Activated T-helper 1 cell treated with anti-CD3 and anti-CD28 coated beads, Interleukin-12 subunit alpha, Interleukin-12 subunit beta, Interleukin-2, Interleukin-4 antibody, amounts not matched to agents 30 ng/mL and 10 ng/mL and 1 ng/mL, durations not matched to agents 14 hours and 24 hours and 36 hours (primary cell): ENCODE data around the gene DMBX1. TPM values are rescaled to one million over a fixed set of nuclear protein-coding genes. Genes with fewer than 3 reads are reported as not detected.
A peak's percentile ranks its signal among the peaks of the same experiment; 100 is the strongest.

ENCODE experiments used
- DNase-seq: peaks from one replicate; pipeline ENCODE4 v3.0.0; 2021; ENCODE audit warnings: low spot score
- H3K27ac Mint-ChIP-seq: one replicate; pipeline ENCODE4 v1.8.0; 2021; ENCODE audit warnings: mild to moderate bottlenecking, mixed read lengths
- H3K27me3 Mint-ChIP-seq: one replicate; pipeline ENCODE4 v1.8.0; 2022; ENCODE audit warnings: mild to moderate bottlenecking, moderate library complexity, mixed read lengths; ENCODE audit not compliant: insufficient read depth
- H3K36me3 Mint-ChIP-seq: one replicate; pipeline ENCODE4 v1.8.0; 2021; ENCODE audit warnings: low read depth, mixed read lengths
- H3K4me1 Mint-ChIP-seq: one replicate; pipeline ENCODE4 v1.8.0; 2021; ENCODE audit warnings: low read depth, mixed read lengths
- H3K4me3 Mint-ChIP-seq: one replicate; pipeline ENCODE4 v1.8.0; 2021; ENCODE audit warnings: mild to moderate bottlenecking, moderate library complexity, mixed read lengths
- H3K9me3 Mint-ChIP-seq: one replicate; pipeline ENCODE4 v1.8.0; 2021; ENCODE audit warnings: mixed read lengths
- intact Hi-C: fragments of 100-400 bp; cut with micrococcal nuclease; formaldehyde crosslinking; loops from one replicate; pipeline ENCODE4 v1.15.1; 2024
- total RNA-seq: library from RNA; stranded (reverse); gene quantifications from 2 replicates; pipeline ENCODE4 v1.2.3, GENCODE V29; 2022

The DMBX1 gene
- total RNA-seq, 1 donor from 2014 or later: not detected

DNA sequence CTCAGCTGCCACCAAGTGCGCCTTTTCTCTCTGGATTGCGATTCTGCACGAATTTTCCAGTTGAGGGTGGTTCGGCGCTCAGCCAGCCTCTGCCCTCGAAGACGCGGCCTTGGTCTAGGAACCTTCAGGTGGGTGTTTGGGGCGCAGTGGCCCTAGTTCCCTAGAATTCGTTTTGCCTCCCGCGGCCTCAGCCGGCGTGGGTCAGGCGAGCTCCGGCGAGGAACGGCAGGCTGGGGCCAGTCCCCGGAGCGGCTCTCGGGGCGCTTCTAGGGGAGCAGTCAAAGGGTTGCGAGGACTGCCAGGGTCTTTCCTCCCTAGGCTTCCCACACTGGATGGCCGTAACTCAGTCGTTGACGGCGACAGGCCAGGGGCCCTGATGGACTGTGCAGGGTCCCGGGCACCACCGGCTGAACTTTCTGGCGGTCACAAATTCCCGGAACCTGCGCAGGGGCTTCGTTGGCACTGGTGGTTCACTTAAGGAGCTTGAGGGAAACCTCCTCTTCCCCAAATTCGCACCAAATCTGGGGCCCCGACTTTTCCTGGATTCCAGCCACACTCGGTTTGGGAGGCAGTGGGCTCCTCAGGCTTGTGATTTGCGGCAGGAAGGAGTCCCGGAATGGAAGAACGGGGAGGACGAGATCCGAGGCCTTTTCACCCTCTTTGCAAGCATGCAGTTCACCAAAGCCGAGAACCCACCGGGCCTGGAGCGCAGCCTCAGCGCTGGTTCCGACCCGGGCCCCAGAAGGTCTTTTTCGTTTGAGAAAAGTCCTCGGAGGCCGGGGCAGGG, 1.2 kb downstream of the DMBX1 start:
- no peak for DNase-seq
- no peak overlapping the region for H3K27ac Mint-ChIP-seq
- peaks cover 9% of the 10 kb centered on the region for H3K36me3 Mint-ChIP-seq
- H3K9me3 Mint-ChIP-seq: no peaks in the 10 kb centered on the region
- intact Hi-C loops: loop anchor here (5.0 kb wide), 1 partner anchor 736 kb away; no protein-coding TSS in a partner anchor
- H3K4me3 Mint-ChIP-seq: peak overlapping the region; percentile 19
- H3K4me1 Mint-ChIP-seq: peaks cover 28% of the 10 kb centered on the region
- peaks cover 92% of the 10 kb centered on the region for H3K27me3 Mint-ChIP-seq

DNA sequence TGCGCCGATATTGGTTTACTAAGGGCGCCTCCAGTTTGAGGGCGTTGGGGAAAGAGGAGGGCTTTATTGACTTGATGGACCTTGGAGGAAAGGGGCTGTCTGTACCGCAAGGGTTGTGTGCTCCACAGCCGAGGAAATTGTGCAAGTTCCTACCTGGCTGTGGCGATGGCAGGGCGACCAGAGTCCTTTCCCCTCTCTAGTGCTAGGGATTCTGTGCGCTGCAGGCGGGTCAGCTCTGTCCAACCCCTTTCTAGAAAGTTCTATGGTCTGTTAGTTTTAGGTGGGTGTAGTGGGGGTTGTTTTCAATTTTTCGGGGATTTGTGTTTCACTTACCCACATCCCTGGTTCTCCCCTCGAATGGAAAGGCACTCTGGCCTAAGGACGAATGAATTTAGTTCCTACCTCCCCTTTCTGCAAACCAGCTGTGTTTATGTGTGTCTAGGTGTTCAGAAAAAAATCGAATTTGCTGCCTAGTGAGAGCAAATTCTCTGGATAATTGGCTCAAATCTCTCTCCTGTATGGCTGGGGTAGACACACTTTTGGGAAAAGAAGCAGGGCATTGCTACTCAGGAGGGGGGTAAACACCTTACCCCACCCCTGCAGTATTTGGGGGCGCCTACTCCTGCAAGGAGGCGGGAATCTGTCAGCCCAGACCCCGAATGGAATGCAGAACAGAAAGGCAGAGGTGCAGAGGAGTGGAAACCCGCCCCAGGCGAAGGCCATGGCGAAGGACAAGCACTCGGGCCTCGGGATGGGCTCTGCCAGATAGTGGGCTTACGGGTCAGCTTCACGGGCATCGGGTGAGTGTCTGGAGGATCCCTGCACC, 2.0 kb downstream of the DMBX1 start:
- intact Hi-C loops: loop anchor here (5.0 kb wide), 1 partner anchor 736 kb away; no protein-coding TSS in a partner anchor
- peaks cover 9% of the 10 kb centered on the region for H3K36me3 Mint-ChIP-seq

DNA sequence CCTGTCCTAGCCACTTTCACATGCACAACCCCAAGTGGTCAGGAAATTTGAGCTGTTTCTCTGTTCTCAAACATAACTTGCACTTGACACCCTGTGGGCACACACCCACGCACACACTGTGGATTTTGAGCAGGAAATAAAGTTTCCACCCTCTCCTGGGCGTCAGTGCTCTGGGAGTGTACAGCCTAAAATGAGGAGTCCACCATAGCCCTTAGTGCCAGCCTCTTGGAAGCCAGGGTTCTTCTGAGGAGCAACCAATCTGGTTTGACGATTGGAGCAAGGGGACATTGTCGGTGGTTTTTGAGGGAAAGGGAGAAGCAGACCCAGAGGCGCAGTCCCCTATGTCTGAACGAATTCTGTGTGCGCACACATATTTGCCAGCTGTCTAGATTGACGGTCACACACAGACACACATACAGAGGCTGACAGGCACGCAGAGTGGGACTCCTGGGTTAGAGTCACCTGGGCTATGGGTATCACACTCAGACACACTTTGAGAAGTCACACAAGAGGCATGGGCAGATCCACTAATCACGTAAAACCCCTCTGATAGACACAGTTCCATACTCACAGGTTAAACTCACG, 2.7 kb downstream of the DMBX1 start:
- no peak overlapping the region for H3K4me3 Mint-ChIP-seq
- no peak for DNase-seq
- peaks cover 9% of the 10 kb centered on the region for H3K36me3 Mint-ChIP-seq
- H3K27ac Mint-ChIP-seq: no peak overlapping the region
- H3K9me3 Mint-ChIP-seq: no peaks in the 10 kb centered on the region
- intact Hi-C loops: loop anchor here (5.0 kb wide), 1 partner anchor 735 kb away; no protein-coding TSS in a partner anchor
- H3K27me3 Mint-ChIP-seq: peaks cover 83% of the 10 kb centered on the region
- H3K4me1 Mint-ChIP-seq: peaks cover 28% of the 10 kb centered on the region

More for the DNA sequence above, 2.0 kb downstream of the DMBX1 start:
- Mint-ChIP-seq H3K9me3 (no peaks in the 10 kb centered on the region), H3K27ac (peak overlapping the region; percentile 44), H3K27me3 (peaks cover 87% of the 10 kb centered on the region), H3K4me1 (peaks cover 28% of the 10 kb centered on the region), H3K4me3 (no peak overlapping the region)
- DNase-seq: no peak

DNA sequence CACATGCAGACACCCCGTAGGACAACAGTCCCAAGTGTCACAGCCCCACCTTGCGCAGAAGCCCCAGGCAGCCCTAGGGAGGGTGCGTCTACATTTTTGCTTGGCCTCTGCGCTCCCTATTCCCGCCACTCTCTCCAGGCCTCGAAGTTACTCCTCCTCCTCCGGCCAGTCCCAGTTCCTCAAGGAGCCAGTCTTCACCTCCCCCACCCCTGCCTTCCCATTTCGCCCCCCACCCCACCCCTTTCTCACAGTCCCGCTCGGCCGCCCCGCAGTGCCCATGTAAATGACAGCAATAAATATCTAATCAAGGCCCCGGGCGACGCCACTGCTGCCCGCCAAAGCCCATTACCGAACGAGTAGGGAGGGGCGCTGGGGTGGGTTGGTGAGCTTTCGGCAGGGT, 3.2 kb downstream of the DMBX1 start:
- Mint-ChIP-seq H3K4me3 (no peak overlapping the region), H3K9me3 (no peaks in the 10 kb centered on the region), H3K36me3 (peaks cover 7% of the 10 kb centered on the region), H3K27ac (no peak overlapping the region), H3K4me1 (peaks cover 28% of the 10 kb centered on the region), H3K27me3 (peaks cover 78% of the 10 kb centered on the region)
- DNase-seq: no peak
- intact Hi-C loops: loop anchor here (5.0 kb wide), 1 partner anchor 734 kb away; no protein-coding TSS in a partner anchor

DNA sequence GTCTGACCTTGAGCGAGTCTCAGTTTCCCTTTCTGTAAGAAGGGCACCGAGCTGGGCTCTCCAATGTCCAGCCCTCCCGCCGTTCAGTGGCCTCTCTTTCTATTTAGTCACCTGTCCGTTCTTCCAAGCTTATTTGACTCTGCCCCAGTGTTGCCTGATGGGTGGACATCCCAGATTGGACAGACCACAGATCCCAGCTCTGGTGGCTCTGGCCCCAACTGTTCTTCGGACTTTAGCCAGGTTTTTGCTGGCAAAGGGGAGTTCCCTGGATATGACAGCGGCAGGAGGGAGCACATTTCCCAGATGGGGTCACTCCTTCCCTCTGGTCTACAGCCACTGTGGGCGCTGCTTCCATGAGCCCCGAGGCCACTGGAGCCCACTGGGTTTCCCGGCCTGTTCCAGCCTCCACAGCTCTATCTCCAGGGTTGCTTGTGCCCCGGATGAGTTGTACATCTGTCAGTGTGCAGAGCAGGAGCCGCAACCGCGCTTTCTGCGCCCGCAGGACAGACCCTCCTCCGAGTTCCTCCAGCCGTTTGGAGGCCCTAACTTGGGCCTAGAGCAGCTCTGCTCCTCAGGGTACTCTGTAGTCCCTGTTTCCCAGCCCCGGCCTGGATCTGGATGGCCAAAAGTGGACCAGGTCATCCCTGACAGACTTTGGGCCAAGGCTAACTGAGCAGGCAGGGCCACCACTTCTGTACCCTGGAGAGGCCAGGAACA, 3.8 kb downstream of the DMBX1 start:
- intact Hi-C loops: loop anchor here (5.0 kb wide), 1 partner anchor 734 kb away; no protein-coding TSS in a partner anchor
- peaks cover 72% of the 10 kb centered on the region for H3K27me3 Mint-ChIP-seq

DNA sequence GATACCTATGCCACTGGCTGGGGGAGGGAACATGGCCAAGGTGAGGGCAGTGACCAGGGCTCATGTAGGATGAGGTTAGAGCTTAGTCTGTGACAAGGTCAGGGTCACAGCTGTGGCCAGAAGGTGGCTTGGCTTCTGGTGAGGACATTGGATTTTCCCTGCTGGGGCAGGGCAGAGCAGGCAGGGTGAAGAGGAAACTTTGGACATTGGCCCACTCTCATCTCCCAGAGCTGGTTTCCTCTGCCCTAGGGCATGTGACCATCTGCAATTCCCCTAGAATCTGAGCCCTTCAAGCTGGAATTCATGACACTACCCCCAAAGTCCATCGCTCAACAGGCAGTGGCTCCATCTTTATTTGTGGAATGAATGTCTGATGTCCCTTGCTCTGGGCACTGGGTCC, 5.3 kb downstream of the DMBX1 start:
- peaks cover 6% of the 10 kb centered on the region for H3K36me3 Mint-ChIP-seq
- no peak overlapping the region for H3K4me3 Mint-ChIP-seq
- H3K27me3 Mint-ChIP-seq: peaks cover 67% of the 10 kb centered on the region
- intact Hi-C loops: loop anchor here (5.0 kb wide), 1 partner anchor 732 kb away; no protein-coding TSS in a partner anchor
- no peaks in the 10 kb centered on the region for H3K9me3 Mint-ChIP-seq
- H3K27ac Mint-ChIP-seq: no peak overlapping the region
- DNase-seq: no peak
- H3K4me1 Mint-ChIP-seq: peaks cover 19% of the 10 kb centered on the region

More for the DNA sequence above, 3.8 kb downstream of the DMBX1 start:
- Mint-ChIP-seq H3K4me3 (no peak overlapping the region), H3K9me3 (no peaks in the 10 kb centered on the region), H3K4me1 (peaks cover 28% of the 10 kb centered on the region), H3K27ac (no peak overlapping the region), H3K36me3 (peaks cover 7% of the 10 kb centered on the region)
- DNase-seq: no peak

DNA sequence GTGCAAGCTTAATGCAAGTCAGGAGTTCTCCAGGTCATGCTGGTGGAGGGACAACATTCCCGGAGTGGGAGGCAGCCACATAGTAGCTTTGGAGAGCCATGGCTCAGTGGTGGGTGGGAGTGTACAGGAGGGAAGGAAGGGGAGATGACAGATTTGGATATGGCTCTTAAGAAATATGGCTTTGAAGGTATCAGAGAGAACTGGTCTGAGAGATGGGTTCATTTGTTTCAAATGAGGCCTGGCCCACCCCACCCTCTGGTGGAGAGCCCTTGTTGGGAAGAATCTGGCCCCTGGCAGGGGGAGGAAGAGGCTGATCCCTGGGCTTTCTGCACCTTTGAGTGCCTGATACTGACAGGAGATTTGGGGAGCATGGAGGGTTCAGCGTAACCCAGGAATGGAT, 6.1 kb downstream of the DMBX1 start:
- Mint-ChIP-seq H3K4me1 (peaks cover 15% of the 10 kb centered on the region), H3K36me3 (peaks cover 3% of the 10 kb centered on the region), H3K9me3 (no peaks in the 10 kb centered on the region), H3K4me3 (no peak overlapping the region), H3K27ac (no peak overlapping the region), H3K27me3 (peaks cover 64% of the 10 kb centered on the region)
- DNase-seq: no peak
- intact Hi-C loops: no loop called here

DNA sequence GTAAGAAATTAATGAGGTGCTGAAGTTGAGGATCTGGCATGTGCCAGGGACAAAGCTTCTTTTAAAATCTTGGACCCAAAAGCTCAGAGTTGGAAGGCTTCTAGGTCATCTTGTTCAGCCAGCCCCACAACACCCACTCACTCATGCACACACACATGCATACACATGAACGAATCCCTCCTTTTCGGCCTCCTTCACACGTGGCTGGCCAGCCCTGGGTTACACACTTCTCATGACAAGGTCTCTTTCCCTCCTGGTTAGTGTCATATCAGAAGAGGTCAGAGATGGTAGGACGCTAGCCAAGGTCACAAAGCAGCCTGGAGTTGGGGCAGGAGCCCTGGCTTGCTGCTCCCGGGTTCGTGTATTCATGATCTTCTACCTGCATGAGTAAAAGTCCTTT, 6.9 kb downstream of the DMBX1 start:
- Mint-ChIP-seq H3K4me3 (no peak overlapping the region), H3K27me3 (peaks cover 63% of the 10 kb centered on the region)
- intact Hi-C loops: no loop called here

DNA sequence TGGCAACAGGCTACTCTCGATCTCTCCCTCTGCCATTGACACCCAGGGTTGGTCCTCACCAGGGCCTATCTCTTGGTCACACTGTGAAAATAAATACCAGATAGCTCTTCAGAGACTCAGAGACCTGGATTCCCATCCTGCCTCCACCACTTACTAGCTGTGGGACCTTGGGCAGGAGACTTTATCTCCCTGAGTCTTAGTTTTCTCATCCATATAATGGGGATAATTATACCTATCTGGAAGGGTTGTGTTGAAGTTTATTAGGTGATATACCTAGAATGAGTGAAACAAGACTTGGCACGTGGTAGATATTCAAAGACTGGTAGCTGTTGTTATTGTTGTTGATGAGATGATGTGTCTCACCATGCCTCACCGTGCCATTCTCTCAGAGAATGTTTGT, 7.4 kb downstream of the DMBX1 start:
- DNase-seq: no peak
- peaks cover 59% of the 10 kb centered on the region for H3K27me3 Mint-ChIP-seq
- H3K4me3 Mint-ChIP-seq: no peak overlapping the region
- no peak overlapping the region for H3K27ac Mint-ChIP-seq
- H3K4me1 Mint-ChIP-seq: peaks cover 8% of the 10 kb centered on the region
- intact Hi-C loops: no loop called here
- H3K9me3 Mint-ChIP-seq: no peaks in the 10 kb centered on the region
- no peaks in the 10 kb centered on the region for H3K36me3 Mint-ChIP-seq

More for the DNA sequence above, 6.9 kb downstream of the DMBX1 start:
- no peak for DNase-seq
- no peak overlapping the region for H3K27ac Mint-ChIP-seq
- peaks cover 13% of the 10 kb centered on the region for H3K4me1 Mint-ChIP-seq
- H3K36me3 Mint-ChIP-seq: peaks cover 3% of the 10 kb centered on the region
- H3K9me3 Mint-ChIP-seq: no peaks in the 10 kb centered on the region

DNA sequence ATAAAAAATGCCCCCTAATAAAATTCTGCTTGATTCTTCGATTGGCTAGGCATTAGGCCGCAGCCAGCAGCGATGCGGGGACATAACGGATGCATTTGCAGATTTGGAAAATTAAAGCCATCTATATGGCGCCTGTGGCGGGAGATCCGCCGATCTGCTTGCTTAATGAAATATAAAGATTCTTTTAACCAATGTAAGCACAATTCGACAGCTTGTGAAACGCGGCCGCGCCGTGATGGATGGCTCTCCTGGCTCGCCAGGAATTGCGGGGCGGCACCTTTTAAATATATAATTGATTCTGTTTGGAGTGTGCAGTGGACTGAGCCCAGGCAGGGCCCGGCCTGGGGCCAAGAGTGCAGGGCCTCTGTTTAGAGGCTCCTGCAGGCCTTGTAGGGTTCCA, 8.0 kb downstream of the DMBX1 start:
- no peak for DNase-seq
- Mint-ChIP-seq H3K27ac (no peak overlapping the region), H3K27me3 (peaks cover 59% of the 10 kb centered on the region), H3K36me3 (no peaks in the 10 kb centered on the region), H3K9me3 (no peaks in the 10 kb centered on the region), H3K4me3 (no peak overlapping the region), H3K4me1 (peaks cover 2% of the 10 kb centered on the region)
- intact Hi-C loops: no loop called here

DNA sequence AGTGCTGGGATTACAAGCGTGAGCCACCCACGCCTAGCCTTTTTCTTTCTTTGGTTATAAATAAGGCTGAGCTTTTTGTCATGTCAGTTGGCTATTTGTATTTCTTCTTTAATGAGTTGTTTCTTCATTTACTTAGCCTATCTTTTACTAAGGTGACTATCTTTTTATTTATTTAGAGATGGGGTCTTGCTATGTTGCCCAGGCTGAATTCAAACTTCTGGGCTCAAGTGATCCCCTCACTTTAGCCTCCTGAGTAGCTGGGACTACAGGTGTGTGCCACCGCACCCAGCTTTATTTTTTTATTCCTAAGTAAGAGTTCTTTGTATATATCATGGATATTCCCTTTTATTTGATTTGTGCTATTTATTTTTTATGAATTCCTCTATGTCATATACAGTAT, 11.9 kb downstream of the DMBX1 start:
- Mint-ChIP-seq H3K27me3 (peaks cover 34% of the 10 kb centered on the region), H3K4me3 (no peak overlapping the region), H3K9me3 (no peaks in the 10 kb centered on the region), H3K4me1 (no peaks in the 10 kb centered on the region), H3K36me3 (no peaks in the 10 kb centered on the region), H3K27ac (no peak overlapping the region)
- DNase-seq: no peak
- intact Hi-C loops: no loop called here

DNA sequence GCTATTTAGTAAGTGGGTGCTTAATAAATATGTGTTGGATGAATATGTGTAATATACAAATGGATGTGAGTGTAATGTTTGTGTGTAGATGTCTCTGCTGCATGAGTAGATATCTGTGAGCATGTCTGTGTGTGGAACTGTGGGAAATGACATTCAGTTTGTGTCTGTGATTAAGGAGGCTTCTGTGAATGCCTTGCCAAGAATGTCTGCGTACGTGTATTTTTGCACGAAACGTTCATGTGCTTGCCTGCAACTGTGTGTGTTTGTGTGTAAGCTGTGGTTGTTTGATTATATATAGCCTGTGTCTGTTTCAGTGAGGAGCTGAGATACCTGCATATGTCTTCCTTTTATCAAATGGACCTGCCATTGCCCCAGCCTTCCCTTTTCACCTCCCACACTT, 13.8 kb downstream of the DMBX1 start:
- intact Hi-C loops: no loop called here
- DNase-seq: no peak
- Mint-ChIP-seq H3K36me3 (no peaks in the 10 kb centered on the region), H3K27ac (no peak overlapping the region), H3K27me3 (peaks cover 34% of the 10 kb centered on the region), H3K9me3 (no peaks in the 10 kb centered on the region), H3K4me1 (no peaks in the 10 kb centered on the region), H3K4me3 (no peak overlapping the region)
